A549 (cell line): Measurements from ENCODE around the gene TSHZ3. TPM values are rescaled to one million over a fixed set of nuclear protein-coding genes. Genes with fewer than 3 reads are reported as not detected.

Experiments used
- ATAC-seq, 2 experiments: fragments of 200-7000 bp in 1 of 2; fragments of >200 bp in 1 of 2; cut with Nextera tagmentation in 1 of 2; cut with Tn5 transposase in 1 of 2; 3 replicates each; pipeline versions ENCODE4 v1.8.0 to v1.9.1; 2018 to 2020; ENCODE audit warnings: mild to moderate bottlenecking in 1 of 2, moderate library complexity in 1 of 2
- CTCF ChIA-PET: fragments of 300-600 bp; sonication (Branson Sonifier 250); formaldehyde crosslinking; extraction: SDS; loops from one replicate; lab custom pipeline; 2021; ENCODE audit warnings: antibody characterized with exemption, inconsistent platforms; lab: Yijun Ruan, JAX
- POLR2A ChIA-PET: fragments of 350-600 bp; formaldehyde crosslinking; extraction: SDS; loops from one replicate; lab custom pipeline; 2021; ENCODE audit warnings: antibody characterized with exemption, inconsistent platforms; lab: Yijun Ruan, JAX
- DNase-seq, 2 experiments: peaks; one replicate each; pipeline versions ENCODE4 v3.0.0 to v3.0.0-alpha.2; 2011 to 2016; ENCODE audit warnings: low read depth in 1 of 2, low spot score in 1 of 2
- FAIRE-seq: peaks from 2 replicates; lab custom pipeline; 2011; peaks lifted over from hg19 to GRCh38; lab: Jason Lieb, UNC
- H3K27ac ChIP-seq, 2 experiments: fragments of >200 bp; sonication (Bioruptor Twin); formaldehyde crosslinking; 3 replicates each; pipeline ENCODE4 v1.5.1; 2016 to 2017
- H3K4me1 ChIP-seq: fragments of >200 bp; sonication (Bioruptor Twin); formaldehyde crosslinking; 3 replicates; pipeline ENCODE4 v1.6.1; 2016
- H3K4me2 ChIP-seq: fragments of >200 bp; sonication (Bioruptor Twin); formaldehyde crosslinking; 3 replicates; pipeline ENCODE4 v1.6.1; 2016
- H3K4me3 ChIP-seq: fragments of >200 bp; sonication (Bioruptor Twin); formaldehyde crosslinking; 3 replicates; pipeline ENCODE4 v1.5.1; 2016
- H3K9me3 ChIP-seq: fragments of >200 bp; sonication (Bioruptor Twin); formaldehyde crosslinking; 3 replicates; pipeline ENCODE4 v1.6.1; 2016
- BHLHE40 ChIP-seq: IDR thresholded peaks from 2 replicates; pipeline ENCODE4 v1.6.1; 2012; ENCODE audit warnings: low read depth, low read length, inconsistent platforms
- CEBPB ChIP-seq, 2 experiments: fragments of >200 bp in 1 of 2; sonication (Bioruptor Twin) in 1 of 2; formaldehyde crosslinking in 1 of 2; IDR thresholded peaks; 2 replicates each; pipeline ENCODE4 v1.6.1; 2012 to 2016
- CHD2 ChIP-seq: fragments of 150-350 bp; IDR thresholded peaks from 2 replicates; pipeline ENCODE4 v1.6.1; 2014; ENCODE audit warnings: low read length; ENCODE audit not compliant: partially characterized antibody
- E2F6 ChIP-seq: IDR thresholded peaks from 2 replicates; pipeline ENCODE4 v1.6.1; 2012; ENCODE audit warnings: low read depth, borderline replicate concordance
- EHF ChIP-seq: fragments of 250-450 bp; sonication (Bioruptor Pico); IDR thresholded peaks from 2 replicates; pipeline ENCODE4 v1.5.0; 2020; ENCODE audit warnings: mild to moderate bottlenecking
- EHMT2 ChIP-seq: fragments of 200-600 bp; sonication (generic); IDR thresholded peaks from 2 replicates; pipeline ENCODE4 v1.6.1; 2016; ENCODE audit warnings: antibody characterized with exemption, low read depth, mild to moderate bottlenecking, moderate library complexity
- FOXS1 ChIP-seq: fragments of 250-450 bp; sonication (Bioruptor Pico); IDR thresholded peaks from 2 replicates; pipeline ENCODE4 v1.5.0; 2020; ENCODE audit warnings: mild to moderate bottlenecking, moderate library complexity
- HMGXB4 ChIP-seq: fragments of 250-450 bp; sonication (Bioruptor Pico); IDR thresholded peaks from 2 replicates; pipeline ENCODE4 v1.5.0; 2021; ENCODE audit warnings: mild to moderate bottlenecking, moderate library complexity, borderline replicate concordance
- HOXB5 ChIP-seq: fragments of 250-450 bp; sonication (Bioruptor Pico); IDR thresholded peaks from 2 replicates; pipeline ENCODE4 v1.5.0; 2020; ENCODE audit warnings: mild to moderate bottlenecking, moderate library complexity
- JUNB ChIP-seq: fragments of >200 bp; sonication (Bioruptor Twin); formaldehyde crosslinking; IDR thresholded peaks from 2 replicates; pipeline ENCODE4 v1.6.1; 2016
- MAFK ChIP-seq: fragments of 450-650 bp; IDR thresholded peaks from 2 replicates; pipeline ENCODE4 v1.6.1; 2014; ENCODE audit not compliant: partially characterized antibody
- MAX ChIP-seq: IDR thresholded peaks from 2 replicates; pipeline ENCODE4 v1.6.1; 2012
- NFE2L2 ChIP-seq: fragments of 150-350 bp; conservative IDR thresholded peaks from 2 replicates; pipeline ENCODE4 v1.6.1; 2014; ENCODE audit warnings: low read length
- NPAS2 ChIP-seq: fragments of 250-450 bp; sonication (Bioruptor Pico); IDR thresholded peaks from 2 replicates; pipeline ENCODE4 v1.8.0; 2022; ENCODE audit warnings: mild to moderate bottlenecking, moderate library complexity, borderline replicate concordance
- PBX3 ChIP-seq: IDR thresholded peaks from 2 replicates; pipeline ENCODE4 v1.6.1; 2012
- POLR2A ChIP-seq: IDR thresholded peaks from 2 replicates; pipeline ENCODE4 v1.6.1; 2012; ENCODE audit warnings: mild to moderate bottlenecking, low read length
- RAD21 ChIP-seq, 2 experiments: fragments of >200 bp in 1 of 2; sonication (Bioruptor Twin) in 1 of 2; formaldehyde crosslinking in 1 of 2; IDR thresholded peaks in 1 of 2; conservative IDR thresholded peaks in 1 of 2; 2 replicates in 1 of 2; 3 replicates in 1 of 2; pipeline ENCODE4 v1.6.1; 2012 to 2018; ENCODE audit warnings: inconsistent platforms in 1 of 2
- SMC3 ChIP-seq: fragments of >200 bp; sonication (Bioruptor Twin); formaldehyde crosslinking; IDR thresholded peaks from 3 replicates; pipeline ENCODE4 v1.6.1; 2018; ENCODE audit warnings: inconsistent platforms
- ZSCAN20 ChIP-seq: fragments of 250-450 bp; sonication (Bioruptor Pico); IDR thresholded peaks from 2 replicates; pipeline ENCODE4 v1.8.0; 2022; ENCODE audit warnings: mild to moderate bottlenecking, moderate library complexity
- WGBS: methylation state at CpG from one replicate; pipeline ENCODE4 v1.1.6; 2017; ENCODE audit errors: missing lambda C conversion rate; 5-methylcytosine and 5-hydroxymethylcytosine counted together
- polyA plus RNA-seq, 4 experiments: library from polyadenylated mRNA; depleted of rRNA in 3 of 4; stranded (reverse); fragments of >200 nt; fragmentation: RNase III in 1 of 4; extraction: RNeasy Plus Mini Kit Qiagen cat#74134 plus additional on column Dnase treatment in 1 of 4; gene quantifications; 2 replicates in 3 of 4; 3 replicates in 1 of 4; pipeline ENCODE4 v1.2.3, GENCODE V29; 2011 to 2017
- TF ChIP-seq, protein P1 (sequence below): fragments of >200 bp; sonication (Bioruptor Twin); formaldehyde crosslinking; IDR thresholded peaks from 3 replicates; pipeline ENCODE4 v1.6.1; 2016
- TF ChIP-seq, protein P2 (sequence below): fragments of >200 bp; sonication (Bioruptor Twin); formaldehyde crosslinking; IDR thresholded peaks from 3 replicates; pipeline ENCODE4 v1.5.1; 2016
- TF ChIP-seq, protein P3 (sequence below): fragments of 200-600 bp; sonication (generic); IDR thresholded peaks from 2 replicates; pipeline ENCODE4 v1.6.1; 2016; ENCODE audit warnings: antibody characterized with exemption, mild to moderate bottlenecking, moderate library complexity
- TF ChIP-seq, protein P4 (sequence below): fragments of 150-350 bp; IDR thresholded peaks from 2 replicates; pipeline ENCODE4 v1.6.1; 2014; ENCODE audit warnings: low read depth, mild to moderate bottlenecking, low read length

Gene TSHZ3
- polyA plus RNA-seq, 2 of the 4 experiments (the other 2 are of a cell fraction): 0.92 to 2.0 TPM

GRCh38 chr19:31391518-31391917 is 42.3 kb upstream of the TSHZ3 start:
- CTCF ChIA-PET: no interaction called here
- 10% methylated on average over 4 of the region's 4 CpGs for WGBS
- Histone ChIP-seq H3K27ac (no peak overlapping the region), H3K9me3 (0 out of 3 replicates have a peak, but pooled peaks cover 2% of the 10 kb centered on the region), H3K4me2 (no peak overlapping the region), H3K4me1 (no peaks in the 10 kb centered on the region)
- TF ChIP-seq, protein P1, sequence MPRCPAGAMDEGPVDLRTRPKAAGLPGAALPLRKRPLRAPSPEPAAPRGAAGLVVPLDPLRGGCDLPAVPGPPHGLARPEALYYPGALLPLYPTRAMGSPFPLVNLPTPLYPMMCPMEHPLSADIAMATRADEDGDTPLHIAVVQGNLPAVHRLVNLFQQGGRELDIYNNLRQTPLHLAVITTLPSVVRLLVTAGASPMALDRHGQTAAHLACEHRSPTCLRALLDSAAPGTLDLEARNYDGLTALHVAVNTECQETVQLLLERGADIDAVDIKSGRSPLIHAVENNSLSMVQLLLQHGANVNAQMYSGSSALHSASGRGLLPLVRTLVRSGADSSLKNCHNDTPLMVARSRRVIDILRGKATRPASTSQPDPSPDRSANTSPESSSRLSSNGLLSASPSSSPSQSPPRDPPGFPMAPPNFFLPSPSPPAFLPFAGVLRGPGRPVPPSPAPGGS: no peak
- TF ChIP-seq MAX (no peak), POLR2A (no peak; the same call in 1 of the 2 replicates), HMGXB4 (CRISPR knock-in tag) (no peak), CEBPB (IDR thresholded peaks at IDR 0.05) (no peak), JUNB (no peak), RAD21 (conservative IDR thresholded peaks at IDR 0.05 in 1 of 2, IDR thresholded peaks at IDR 0.05 in 1 of 2) (no peak), ZSCAN20 (no peak)
- TF ChIP-seq, protein P2, sequence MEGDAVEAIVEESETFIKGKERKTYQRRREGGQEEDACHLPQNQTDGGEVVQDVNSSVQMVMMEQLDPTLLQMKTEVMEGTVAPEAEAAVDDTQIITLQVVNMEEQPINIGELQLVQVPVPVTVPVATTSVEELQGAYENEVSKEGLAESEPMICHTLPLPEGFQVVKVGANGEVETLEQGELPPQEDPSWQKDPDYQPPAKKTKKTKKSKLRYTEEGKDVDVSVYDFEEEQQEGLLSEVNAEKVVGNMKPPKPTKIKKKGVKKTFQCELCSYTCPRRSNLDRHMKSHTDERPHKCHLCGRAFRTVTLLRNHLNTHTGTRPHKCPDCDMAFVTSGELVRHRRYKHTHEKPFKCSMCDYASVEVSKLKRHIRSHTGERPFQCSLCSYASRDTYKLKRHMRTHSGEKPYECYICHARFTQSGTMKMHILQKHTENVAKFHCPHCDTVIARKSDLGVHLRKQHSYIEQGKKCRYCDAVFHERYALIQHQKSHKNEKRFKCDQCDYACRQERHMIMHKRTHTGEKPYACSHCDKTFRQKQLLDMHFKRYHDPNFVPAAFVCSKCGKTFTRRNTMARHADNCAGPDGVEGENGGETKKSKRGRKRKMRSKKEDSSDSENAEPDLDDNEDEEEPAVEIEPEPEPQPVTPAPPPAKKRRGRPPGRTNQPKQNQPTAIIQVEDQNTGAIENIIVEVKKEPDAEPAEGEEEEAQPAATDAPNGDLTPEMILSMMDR: no peak
- TF ChIP-seq, all 56 proteins: peak for 0
- no peak overlapping the region for H3K4me3 ChIP-seq
- no peak for FAIRE-seq
- POLR2A ChIA-PET: no interaction called here
- ATAC-seq: no peak
- no peak for DNase-seq

DNA sequence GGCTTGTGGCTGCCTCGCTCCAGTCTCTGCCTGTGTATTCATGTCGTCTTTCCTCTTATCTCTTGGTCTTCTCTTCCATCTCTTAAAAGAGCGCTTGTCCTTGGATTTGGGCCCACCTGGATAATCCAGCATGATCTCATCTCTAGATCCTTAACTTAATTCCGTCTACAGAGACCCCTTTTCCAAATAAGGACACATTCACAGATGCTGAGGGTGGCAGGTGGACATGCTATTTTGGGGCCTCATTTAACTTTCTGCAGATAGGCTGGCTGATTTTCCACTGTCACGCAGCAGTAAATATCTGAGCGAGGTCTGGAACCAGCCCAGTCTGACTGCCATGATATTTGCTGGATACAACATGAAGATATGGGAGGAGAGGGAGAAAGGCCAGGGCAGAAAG is 41.5 kb upstream of the TSHZ3 start:
- ATAC-seq (no peak), FAIRE-seq (no peak), DNase-seq (no peak)
- Histone ChIP-seq H3K27ac (no peak overlapping the region), H3K9me3 (0 out of 3 replicates have a peak, but pooled peaks cover 2% of the 10 kb centered on the region), H3K4me1 (no peaks in the 10 kb centered on the region), H3K4me3 (no peak overlapping the region), H3K4me2 (no peak overlapping the region)
- ChIA-PET CTCF (no interaction called here), POLR2A (no interaction called here)
- no peak for TF ChIP-seq E2F6
- TF ChIP-seq, protein P3, sequence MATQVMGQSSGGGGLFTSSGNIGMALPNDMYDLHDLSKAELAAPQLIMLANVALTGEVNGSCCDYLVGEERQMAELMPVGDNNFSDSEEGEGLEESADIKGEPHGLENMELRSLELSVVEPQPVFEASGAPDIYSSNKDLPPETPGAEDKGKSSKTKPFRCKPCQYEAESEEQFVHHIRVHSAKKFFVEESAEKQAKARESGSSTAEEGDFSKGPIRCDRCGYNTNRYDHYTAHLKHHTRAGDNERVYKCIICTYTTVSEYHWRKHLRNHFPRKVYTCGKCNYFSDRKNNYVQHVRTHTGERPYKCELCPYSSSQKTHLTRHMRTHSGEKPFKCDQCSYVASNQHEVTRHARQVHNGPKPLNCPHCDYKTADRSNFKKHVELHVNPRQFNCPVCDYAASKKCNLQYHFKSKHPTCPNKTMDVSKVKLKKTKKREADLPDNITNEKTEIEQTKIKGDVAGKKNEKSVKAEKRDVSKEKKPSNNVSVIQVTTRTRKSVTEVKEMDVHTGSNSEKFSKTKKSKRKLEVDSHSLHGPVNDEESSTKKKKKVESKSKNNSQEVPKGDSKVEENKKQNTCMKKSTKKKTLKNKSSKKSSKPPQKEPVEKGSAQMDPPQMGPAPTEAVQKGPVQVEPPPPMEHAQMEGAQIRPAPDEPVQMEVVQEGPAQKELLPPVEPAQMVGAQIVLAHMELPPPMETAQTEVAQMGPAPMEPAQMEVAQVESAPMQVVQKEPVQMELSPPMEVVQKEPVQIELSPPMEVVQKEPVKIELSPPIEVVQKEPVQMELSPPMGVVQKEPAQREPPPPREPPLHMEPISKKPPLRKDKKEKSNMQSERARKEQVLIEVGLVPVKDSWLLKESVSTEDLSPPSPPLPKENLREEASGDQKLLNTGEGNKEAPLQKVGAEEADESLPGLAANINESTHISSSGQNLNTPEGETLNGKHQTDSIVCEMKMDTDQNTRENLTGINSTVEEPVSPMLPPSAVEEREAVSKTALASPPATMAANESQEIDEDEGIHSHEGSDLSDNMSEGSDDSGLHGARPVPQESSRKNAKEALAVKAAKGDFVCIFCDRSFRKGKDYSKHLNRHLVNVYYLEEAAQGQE: no peak
- no peak for TF ChIP-seq EHF (CRISPR knock-in tag)
- TF ChIP-seq HOXB5: no peak
- no peak for TF ChIP-seq BHLHE40
- no peak for TF ChIP-seq MAFK
- TF ChIP-seq, protein P4, sequence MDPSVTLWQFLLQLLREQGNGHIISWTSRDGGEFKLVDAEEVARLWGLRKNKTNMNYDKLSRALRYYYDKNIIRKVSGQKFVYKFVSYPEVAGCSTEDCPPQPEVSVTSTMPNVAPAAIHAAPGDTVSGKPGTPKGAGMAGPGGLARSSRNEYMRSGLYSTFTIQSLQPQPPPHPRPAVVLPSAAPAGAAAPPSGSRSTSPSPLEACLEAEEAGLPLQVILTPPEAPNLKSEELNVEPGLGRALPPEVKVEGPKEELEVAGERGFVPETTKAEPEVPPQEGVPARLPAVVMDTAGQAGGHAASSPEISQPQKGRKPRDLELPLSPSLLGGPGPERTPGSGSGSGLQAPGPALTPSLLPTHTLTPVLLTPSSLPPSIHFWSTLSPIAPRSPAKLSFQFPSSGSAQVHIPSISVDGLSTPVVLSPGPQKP: no peak
- no peak for TF ChIP-seq NFE2L2
- TF ChIP-seq PBX3: no peak
- TF ChIP-seq CHD2: no peak
- TF ChIP-seq EHMT2: no peak
- no peak for TF ChIP-seq NPAS2 (CRISPR knock-in tag)
- TF ChIP-seq SMC3: no peak
- no peak for TF ChIP-seq FOXS1
- WGBS: 29% methylated on average over 6 of the region's 6 CpGs
